G401 (cell line): ENCODE results near the gene C9orf85. TPM values are rescaled to one million over a fixed set of nuclear protein-coding genes. Genes with fewer than 3 reads are reported as not detected.

Experiments used
- DNase-seq: peaks from one replicate; pipeline ENCODE4 v3.0.0-alpha.2; 2015; ENCODE audit warnings: low spot score
- in situ Hi-C: cut with HindIII; loops from 2 replicates; pipeline ENCODE4 v1.10.0; 2016; ENCODE audit warnings: low sequenced_read_pairs, mixed read lengths
- total RNA-seq: library from RNA; depleted of rRNA; stranded (reverse); fragments of >200 nt; shearing (Covaris generic); gene quantifications from 2 replicates; pipeline ENCODE4 v1.2.3, GENCODE V29; 2014; rRNA removed

The C9orf85 gene, protein sequence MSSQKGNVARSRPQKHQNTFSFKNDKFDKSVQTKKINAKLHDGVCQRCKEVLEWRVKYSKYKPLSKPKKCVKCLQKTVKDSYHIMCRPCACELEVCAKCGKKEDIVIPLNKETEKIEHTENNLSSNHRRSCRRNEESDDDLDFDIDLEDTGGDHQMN
- 23.7 and 27.5 TPM in 2 replicates for total RNA-seq

DNA sequence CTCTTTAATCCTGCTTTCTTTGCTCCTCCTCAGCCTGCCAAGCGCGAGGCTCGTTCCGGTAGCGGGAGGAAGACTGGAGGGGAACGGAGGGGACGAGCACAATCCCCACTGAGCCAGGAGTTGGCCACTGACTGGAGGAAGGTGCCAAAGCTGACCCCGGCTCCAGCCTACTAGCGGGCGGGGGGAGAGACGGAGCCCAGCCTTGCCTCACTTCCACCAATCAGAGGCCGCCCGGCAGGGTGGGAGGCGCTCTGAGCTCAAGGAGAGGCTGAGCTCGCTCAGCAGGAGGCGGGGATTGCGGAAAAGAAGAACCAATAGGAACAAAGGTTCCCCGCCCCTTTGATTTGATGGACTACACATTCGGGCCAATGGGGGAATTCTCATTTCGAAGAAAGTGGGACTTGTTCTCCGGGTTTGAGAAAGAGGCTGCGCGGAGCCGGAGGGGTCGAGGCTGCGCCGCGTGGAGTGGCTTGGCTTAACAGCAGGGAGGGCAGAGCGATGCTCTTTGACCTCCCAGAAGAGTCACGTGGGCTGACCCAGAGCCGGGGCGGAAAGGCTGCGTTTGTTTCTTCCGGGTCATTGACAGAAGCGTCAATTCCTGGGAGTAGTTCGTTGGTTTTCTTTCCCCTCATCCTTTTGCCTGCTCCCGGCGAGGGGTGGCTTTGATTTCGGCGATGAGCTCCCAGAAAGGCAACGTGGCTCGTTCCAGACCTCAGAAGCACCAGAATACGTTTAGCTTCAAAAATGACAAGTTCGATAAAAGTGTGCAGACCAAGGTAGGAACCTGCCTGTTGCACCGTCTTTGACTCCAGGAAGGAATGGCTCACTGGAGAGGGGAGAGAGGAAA, at the start of gene C9orf85, which contains the start of gene ABHD17B:
TSS of gene C9orf85 (plus strand) at position 579 of the 847 bp plus-strand sequence. CDS start at position 675, 96 bp downstream.
TSS of gene ABHD17B (minus strand) at position 133 of the 847 bp plus-strand sequence. CDS start 36,113 bp downstream, outside the sequence.
- DNase-seq: peak; percentile 100
- in situ Hi-C loops: no loop called here

DNA sequence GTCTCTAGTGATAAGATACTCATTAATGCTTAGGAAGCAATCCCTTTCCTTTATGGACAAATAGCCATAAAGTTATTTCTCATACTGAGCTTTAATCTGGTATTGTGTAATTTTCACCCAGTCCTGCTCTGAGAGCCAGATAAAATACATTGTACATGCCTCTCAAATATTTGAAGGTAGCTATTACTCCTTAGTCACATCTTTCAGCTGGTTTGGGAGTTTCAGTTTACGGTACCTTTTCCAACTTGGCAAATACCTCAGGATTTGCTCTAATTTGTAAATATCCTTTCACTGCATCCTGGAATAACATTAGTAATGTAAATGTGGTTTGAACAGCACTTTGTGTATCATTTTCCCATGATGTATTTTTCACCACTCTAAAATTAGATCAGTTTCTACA, 47.8 kb upstream of the C9orf85 start:
- in situ Hi-C loops: no loop called here

DNA sequence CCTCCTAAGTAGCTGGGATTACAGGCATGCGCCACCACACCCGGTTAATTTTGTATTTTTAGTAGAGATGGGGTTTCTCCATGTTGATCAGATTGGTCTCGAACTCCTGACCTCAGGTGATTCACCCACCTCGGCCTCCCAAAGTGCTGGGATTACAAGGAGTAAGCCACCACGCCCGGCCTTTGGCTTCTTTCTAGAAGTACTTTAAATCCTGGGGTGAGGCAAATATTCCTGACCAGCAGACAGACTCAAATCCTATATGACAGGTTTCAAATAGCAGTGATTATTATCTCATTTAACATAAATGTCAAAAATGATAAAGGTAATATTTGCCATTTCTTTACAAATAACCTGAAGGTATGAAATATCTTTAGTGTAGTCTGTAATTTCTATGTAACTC, 36.1 kb upstream of the C9orf85 start:
- DNase-seq: no peak
- in situ Hi-C loops: no loop called here

More for the DNA sequence above, 47.8 kb upstream of the C9orf85 start:
- DNase-seq: no peak

DNA sequence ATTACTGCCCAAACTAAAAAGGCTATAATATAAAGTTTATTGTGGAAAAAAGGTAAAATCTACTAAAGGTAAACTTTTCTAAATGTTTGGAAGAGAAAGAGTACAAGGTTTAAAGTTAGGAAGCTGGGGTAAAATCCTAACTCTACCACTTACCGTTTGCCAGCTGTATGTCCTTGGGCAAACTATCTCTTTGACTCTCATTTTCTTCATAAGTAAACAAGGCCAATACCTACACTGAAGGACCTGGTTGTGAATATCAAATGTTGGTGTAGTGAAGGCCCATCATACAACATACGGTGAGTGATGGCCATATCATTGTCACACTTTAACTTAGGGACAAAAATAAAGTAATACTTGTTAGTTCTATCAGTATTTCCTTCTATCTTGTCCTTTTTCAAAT, 35.3 kb upstream of the C9orf85 start:
- no peak for DNase-seq
- in situ Hi-C loops: no loop called here

DNA sequence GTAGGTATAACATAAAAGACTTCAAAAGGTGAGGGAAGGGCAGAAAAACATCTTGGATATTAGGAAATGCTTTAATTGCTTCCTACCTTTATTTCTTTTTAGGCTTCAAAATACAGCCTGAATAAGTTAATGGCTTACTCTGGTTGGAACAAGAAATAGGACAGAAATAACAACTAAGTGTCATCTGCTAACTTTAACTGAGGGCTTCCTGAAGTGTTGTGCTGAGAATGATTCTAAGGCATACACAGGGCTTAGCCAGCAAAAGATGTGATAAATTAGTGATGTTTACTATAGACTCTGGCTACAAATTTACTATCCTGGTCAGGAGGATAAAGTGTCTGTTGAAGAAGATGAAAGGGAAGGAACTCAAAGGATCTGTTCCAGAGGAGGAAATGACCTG, 34.6 kb upstream of the C9orf85 start:
- DNase-seq: no peak
- in situ Hi-C loops: no loop called here

DNA sequence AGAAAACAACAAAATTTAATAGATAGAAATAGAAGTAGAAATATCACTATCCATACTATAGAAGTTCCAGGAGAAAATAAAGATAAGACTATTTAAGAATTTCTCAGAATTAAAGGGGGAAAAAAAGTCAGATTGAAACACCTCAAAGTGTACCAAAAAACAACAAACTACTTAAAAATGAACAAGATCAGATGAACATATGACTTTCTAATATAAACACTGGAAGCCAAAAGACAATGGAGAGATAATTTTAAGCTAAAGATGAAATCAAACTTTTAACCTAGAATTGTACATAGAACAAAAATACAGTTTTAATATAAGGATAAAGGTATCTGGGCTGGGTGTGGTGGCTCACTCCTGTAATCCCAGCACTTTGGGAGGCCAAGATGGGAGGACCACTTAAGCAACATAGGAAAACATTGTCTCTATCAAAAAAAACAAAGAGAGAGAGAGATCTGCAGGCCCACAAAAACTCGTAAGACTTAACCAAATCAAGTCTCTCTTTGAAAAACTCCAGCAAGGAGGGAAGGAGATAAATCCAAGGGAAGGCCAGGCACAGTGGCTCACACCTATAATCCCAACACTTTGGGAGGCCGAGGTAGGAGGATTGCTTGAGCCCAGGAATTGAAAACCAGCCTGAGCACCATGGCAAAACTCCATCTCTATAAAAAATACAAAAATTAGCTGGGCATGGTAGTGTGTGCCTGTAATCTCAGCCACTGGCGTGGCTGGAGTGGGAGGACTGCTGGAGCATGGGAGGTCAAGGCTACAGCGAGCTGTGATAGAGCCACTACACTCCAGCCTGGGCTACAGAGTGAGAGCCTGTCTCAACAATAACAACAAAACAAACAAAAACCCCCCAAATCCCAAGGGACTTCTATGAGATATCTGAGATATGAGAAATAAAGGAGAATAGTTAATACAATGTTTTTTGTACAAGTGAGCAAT, 32.8 kb upstream of the C9orf85 start:
- in situ Hi-C loops: no loop called here
- no peak for DNase-seq

DNA sequence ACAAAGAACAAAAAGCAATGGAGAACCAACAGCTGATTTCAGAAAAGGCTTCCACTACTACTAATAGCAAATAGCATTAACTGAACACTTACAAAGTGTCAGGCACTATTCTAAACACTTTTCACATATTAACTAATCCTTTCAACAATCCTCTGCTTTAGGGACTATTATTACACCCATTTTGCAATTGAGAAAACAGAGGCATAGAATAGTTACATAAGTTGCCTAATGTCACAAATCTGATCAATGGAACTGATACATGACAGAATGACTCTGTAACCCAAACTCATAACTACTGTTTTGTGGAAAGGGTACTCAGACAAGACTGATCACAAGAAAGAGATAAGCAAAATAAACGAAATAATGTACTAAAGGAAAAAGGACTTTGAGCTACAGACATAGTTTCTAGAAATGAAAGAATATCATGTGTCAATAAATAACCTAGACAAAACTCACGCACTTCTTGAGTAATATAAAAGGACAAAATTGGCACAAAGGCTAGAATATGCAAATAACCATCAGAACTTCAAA, 31.7 kb upstream of the C9orf85 start:
- in situ Hi-C loops: no loop called here
- no peak for DNase-seq

DNA sequence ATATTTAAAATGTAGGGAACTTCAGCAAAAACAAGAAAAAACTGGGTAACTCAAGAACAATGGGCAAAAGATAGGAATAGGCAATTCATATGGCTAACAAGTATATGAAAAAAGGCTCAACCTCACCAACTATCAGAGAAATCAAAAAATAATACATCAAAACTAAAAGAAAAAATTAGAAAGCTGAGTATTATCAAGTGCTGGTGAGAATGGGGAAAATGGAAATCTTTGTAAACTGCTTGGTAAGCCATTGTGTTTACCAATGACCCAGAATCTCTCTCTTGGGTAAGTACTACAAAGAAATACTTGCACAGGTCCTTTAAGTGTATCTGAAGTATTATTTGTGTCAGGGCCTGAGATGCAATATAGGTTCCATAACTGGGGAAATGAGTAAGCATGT, 27.4 kb upstream of the C9orf85 start:
- in situ Hi-C loops: no loop called here
- DNase-seq: no peak

DNA sequence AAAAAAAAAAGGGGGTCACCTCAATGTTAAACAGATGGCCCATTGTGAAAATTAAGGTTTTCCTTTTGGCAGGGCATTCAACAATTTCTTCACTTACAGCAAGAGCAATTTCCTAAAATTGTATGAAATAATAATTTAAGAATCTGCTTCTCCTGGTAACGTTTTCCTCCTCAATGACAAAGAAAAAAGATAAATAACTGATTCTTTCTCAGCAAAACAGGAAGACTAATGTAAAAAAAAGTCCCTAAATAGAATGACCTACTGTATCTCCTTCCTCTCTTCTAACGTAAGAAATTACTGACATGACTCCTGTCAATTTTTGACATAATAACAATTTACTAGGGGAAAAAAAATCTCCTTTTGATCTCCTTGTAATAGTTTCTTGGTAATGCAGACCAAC, 26.0 kb upstream of the C9orf85 start:
- in situ Hi-C loops: no loop called here

DNA sequence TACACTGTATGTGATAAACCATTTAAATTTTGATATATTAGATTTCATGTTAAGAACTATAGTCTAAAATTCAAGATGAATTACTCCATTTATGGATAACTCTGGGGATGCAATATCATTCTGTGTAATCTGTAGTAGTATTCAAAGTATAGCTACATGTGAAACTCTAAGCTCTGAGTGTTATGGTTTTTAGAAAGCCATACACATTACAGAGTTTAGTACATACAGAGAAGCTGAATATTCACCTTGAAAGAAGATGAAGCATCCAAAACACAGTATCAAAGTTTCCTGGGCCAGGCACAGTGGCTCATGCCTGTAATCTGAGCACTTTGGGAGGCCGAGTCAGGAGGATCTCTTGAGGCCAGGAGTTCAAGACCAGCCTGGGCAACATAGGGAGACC, 25.4 kb upstream of the C9orf85 start:
- no peak for DNase-seq
- in situ Hi-C loops: no loop called here

More for the DNA sequence above, 26.0 kb upstream of the C9orf85 start:
- no peak for DNase-seq

DNA sequence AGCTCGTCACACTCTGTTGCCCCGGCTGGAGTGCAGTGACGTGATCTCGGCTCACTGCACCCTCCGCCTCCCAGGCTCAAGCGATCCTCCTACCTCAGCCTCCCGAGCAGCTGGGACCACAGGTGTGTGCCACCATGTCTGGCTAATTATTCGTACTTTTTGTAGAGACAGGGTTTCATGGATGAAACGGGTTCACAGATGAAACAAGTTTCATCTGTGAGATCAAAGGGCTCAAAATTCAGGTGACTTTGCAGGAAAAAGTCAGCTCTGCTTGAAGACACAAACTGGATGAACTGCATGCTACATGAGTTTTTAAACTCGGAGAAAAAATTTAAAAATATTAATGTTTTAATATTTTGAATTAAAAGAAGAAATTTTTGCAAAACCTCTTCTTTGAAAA, 24.9 kb upstream of the C9orf85 start:
- DNase-seq: no peak
- in situ Hi-C loops: no loop called here

DNA sequence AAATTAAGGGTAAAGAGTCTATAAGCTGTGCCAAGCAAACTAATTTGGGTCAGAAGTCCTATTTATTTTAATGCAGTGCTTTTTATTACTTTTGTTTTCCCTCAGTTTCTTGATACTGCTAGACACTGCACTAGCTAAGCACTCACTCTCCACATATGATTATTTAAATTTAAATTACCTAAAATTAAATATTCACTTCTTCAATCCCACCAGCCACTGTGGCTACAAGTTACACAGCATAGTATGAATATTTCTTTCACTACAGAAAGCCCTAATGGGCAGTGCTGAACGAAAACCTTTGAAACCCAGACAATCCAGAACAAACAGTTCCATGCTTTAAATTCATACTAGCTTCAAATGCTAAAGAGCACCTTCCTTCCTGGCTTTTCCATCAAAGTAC, 24.1 kb upstream of the C9orf85 start:
- in situ Hi-C loops: no loop called here
- no peak for DNase-seq

DNA sequence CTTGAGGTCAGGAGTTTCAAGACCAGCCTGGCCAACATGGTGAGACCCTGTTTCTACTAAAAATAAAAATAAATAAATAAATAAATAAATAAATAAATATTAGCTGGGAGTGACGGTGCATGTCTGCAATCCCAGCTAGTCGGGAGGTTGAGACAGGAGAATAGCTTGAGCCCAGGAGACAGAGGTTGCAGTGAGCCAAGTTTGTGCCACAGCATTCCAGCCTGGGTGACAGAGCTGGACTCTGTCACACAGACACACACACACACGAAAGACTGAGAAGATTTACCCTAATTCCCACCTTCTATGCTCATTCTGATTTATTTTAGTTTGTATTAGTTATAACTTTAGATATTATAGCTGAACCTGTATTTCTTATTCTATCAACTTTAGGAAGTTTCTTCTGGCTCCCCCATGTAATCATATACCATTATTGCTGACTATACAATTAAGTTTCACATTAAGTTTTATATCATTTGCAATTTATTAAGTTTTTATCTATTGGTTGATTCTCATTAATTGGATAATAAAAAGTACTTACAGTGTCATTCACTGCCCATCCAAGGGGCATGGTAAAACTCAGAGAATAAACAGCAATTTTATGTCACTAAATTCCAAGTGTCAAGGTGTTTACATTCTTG, 21.3 kb upstream of the C9orf85 start:
- in situ Hi-C loops: no loop called here
- DNase-seq: no peak

DNA sequence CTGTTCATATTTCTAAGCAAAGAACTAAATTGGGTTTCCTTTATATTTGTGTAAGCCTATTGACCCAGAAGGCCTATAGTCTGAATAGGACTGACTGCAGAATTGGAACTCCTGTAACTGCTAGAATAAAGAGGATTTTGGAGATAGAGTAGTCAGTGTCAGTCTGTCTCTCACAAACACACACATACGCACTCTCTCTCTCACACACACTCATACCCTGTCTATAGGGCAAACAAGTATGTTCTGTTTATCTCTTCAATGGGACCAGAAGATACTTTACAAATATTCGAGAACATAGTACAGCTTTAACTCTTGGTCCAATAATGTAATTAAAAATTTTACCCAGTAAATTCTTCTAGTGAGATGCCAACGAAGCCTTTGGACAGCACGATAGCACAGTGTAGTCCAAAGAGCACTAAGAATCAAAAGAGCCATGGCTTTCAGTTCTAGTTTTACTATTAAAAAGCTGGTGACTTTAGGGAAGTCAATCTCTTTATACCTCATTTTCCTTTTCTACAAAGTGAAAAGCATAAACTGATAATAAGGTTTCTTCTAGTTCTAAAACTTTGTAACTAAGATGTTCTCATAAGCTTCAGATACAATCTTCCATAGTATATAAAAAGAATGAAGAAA, 19.8 kb upstream of the C9orf85 start:
- no peak for DNase-seq
- in situ Hi-C loops: no loop called here

DNA sequence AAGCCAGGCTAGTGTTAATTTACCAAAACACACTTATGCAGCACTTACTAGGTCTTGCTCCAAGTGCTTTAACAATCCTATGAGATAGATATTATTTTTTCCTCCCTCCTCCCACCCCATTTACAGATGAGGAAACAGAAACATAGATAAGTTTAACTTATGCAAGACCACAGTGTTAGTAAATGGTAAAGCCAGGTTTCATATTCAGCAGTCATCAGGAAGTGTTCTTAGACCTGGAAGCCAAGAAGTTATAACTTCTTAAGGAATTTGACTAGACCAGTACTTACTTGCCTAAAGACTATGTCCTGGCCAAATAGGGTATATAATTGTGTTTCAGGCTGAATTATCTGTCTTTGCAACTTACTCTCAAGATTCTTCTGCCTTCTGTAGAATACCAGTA, 16.3 kb upstream of the C9orf85 start:
- DNase-seq: no peak
- in situ Hi-C loops: no loop called here

DNA sequence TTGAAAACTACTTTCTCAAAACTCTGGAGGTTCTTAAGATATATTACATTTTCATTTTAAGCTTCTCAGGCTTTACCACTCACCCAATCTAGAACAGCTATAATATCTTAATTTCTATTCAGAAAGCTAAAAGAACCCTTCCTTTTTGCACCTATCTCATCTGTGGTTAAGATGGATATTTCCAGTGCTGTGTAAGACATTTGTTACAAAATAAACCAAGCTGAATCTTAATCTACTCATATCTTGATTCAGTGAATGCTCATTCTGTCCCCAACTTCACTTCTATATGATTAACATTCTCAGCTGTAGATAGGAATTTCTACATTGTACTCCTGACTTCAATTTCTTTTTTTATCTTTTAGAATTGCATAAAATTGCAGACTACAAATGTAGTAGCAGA, 15.5 kb upstream of the C9orf85 start:
- in situ Hi-C loops: no loop called here
- DNase-seq: no peak

DNA sequence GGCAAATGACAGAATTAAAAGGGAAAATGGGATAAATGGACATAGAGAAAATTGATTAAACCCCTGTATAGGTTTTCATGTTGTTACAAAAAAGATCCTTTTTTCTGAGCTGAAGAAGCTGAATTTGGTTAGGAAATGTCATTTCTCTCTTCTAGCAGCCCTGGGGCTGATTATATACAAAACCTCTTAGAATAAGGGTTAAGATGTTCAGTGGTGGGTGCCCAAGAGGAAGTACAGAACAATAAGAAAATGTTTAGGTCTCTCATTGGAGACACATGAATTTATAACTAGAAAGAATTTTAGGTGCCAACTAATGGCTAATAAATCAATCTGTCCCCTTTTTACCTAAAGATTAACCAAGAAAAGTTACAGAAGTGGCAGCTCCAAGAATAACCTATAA, 14.7 kb upstream of the C9orf85 start:
- in situ Hi-C loops: no loop called here
- no peak for DNase-seq

DNA sequence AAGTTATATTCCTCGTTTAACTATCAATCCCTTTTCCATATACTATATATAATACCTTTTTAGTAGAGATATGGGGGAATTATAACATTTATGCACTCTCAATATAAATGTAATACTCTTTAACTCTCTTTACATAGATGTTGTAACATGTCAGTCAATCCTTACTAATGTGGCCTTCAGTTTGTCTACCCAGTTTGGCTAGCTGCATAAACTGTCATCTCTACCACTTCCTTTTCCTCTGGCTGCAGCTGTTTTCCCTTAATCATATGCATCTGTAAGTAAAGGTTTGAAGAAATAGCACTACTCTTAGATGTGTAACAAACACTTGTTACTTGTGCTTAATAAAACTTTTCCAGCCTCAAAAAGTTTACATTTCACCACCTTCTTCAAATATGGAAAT, 13.9 kb upstream of the C9orf85 start:
- in situ Hi-C loops: no loop called here
- DNase-seq: no peak
